KBM-7 (cell line): Measurements from ENCODE around the gene PPP3CA.

Experiments
- DNase-seq: peaks from one replicate; pipeline ENCODE4 v3.0.0-alpha.2; 2015
- in situ Hi-C: fragments of 300-500 bp; cut with MboI; formaldehyde crosslinking; loops from 2 replicates; pipeline ENCODE4 v1.14.3; 2020; ENCODE audit warnings: low sequenced_read_pairs, low pct_unique_long_range_greater_than_20kb, mixed read lengths

Gene PPP3CA

GRCh38 chr4:101089168-101089567, 258.2 kb downstream of the PPP3CA start:
- peak; percentile 6 for DNase-seq
- in situ Hi-C loops: no loop called here

- in situ Hi-C loops: no loop called here
- DNase-seq: peak; percentile 8
Measured at GRCh38 chr4:101086801-101087586, 260.3 kb downstream of the PPP3CA start.

GRCh38 chr4:101083131-101083530, 264.2 kb downstream of the PPP3CA start:
- no peak for DNase-seq
- in situ Hi-C loops: no loop called here

- in situ Hi-C loops: no loop called here
- DNase-seq: no peak
Measured at GRCh38 chr4:101081695-101082369, 265.5 kb downstream of the PPP3CA start.

GRCh38 chr4:101081166-101081565, 266.2 kb downstream of the PPP3CA start:
- in situ Hi-C loops: no loop called here
- no peak for DNase-seq

- in situ Hi-C loops: no loop called here
- no peak for DNase-seq
Measured at GRCh38 chr4:101078950-101079349, 268.4 kb downstream of the PPP3CA start.

- in situ Hi-C loops: no loop called here
Measured at GRCh38 chr4:101076032-101076431, 271.3 kb downstream of the PPP3CA start.

GRCh38 chr4:101075536-101075935, 271.8 kb downstream of the PPP3CA start:
- in situ Hi-C loops: no loop called here
- DNase-seq: no peak

More at GRCh38 chr4:101076032-101076431, 271.3 kb downstream of the PPP3CA start:
- no peak for DNase-seq

- no peak for DNase-seq
- in situ Hi-C loops: no loop called here
Measured at GRCh38 chr4:101074326-101074725, 273.0 kb downstream of the PPP3CA start.

GRCh38 chr4:101071241-101071640, 276.1 kb downstream of the PPP3CA start:
- in situ Hi-C loops: no loop called here
- DNase-seq: no peak

GRCh38 chr4:101068115-101068514, 279.2 kb downstream of the PPP3CA start:
- no peak for DNase-seq
- in situ Hi-C loops: no loop called here

- no peak for DNase-seq
- in situ Hi-C loops: no loop called here
Measured at GRCh38 chr4:101067383-101067782, 279.9 kb downstream of the PPP3CA start.

- in situ Hi-C loops: no loop called here
- DNase-seq: no peak
Measured at GRCh38 chr4:101066626-101067170, 280.6 kb downstream of the PPP3CA start.

GRCh38 chr4:101065935-101066485, 281.3 kb downstream of the PPP3CA start:
- DNase-seq: no peak
- in situ Hi-C loops: no loop called here

- in situ Hi-C loops: no loop called here
Measured at GRCh38 chr4:101065346-101065745, 282.0 kb downstream of the PPP3CA start.

GRCh38 chr4:101064541-101065180, 282.7 kb downstream of the PPP3CA start:
- in situ Hi-C loops: no loop called here
- DNase-seq: no peak

More at GRCh38 chr4:101065346-101065745, 282.0 kb downstream of the PPP3CA start:
- DNase-seq: no peak

- in situ Hi-C loops: no loop called here
Measured at GRCh38 chr4:101055392-101055791, 291.9 kb downstream of the PPP3CA start.

GRCh38 chr4:101050837-101051205, 296.5 kb downstream of the PPP3CA start:
- in situ Hi-C loops: no loop called here
- DNase-seq: no peak

More at GRCh38 chr4:101055392-101055791, 291.9 kb downstream of the PPP3CA start:
- no peak for DNase-seq

- in situ Hi-C loops: no loop called here
- DNase-seq: no peak
Measured at GRCh38 chr4:101050088-101050836, 297.1 kb downstream of the PPP3CA start.
